H1 (cell line): ENCODE measurements around the gene TM4SF18. TPM values are rescaled to one million over a fixed set of nuclear protein-coding genes. Genes with fewer than 3 reads are reported as not detected.

Experiments used
- ATF2 ChIP-seq: IDR thresholded peaks from 2 replicates; pipeline ENCODE4 v1.6.1; 2012; ENCODE audit warnings: low read length, inconsistent platforms
- BCL11A ChIP-seq, 2 experiments: IDR thresholded peaks; one replicate each; pipeline ENCODE4 v1.6.1; 2011; ENCODE audit warnings: low read depth in 2 of 2, low read length in 2 of 2, mild to moderate bottlenecking in 2 of 2
- CBX8 ChIP-seq: fragments of 300-800, 300-1000 bp; sonication (generic); IDR thresholded peaks from 2 replicates; pipeline ENCODE4 v1.7.1; 2016; ENCODE audit warnings: low read depth, low read length, borderline replicate concordance
- CHD1 ChIP-seq: IDR thresholded peaks from 2 replicates; pipeline ENCODE4 v1.6.1; 2012; ENCODE audit warnings: low read depth, low read length, improper control_type of control experiment
- KDM5A ChIP-seq: fragments of 200-600 bp; IDR thresholded peaks from 2 replicates; pipeline ENCODE4 v1.7.1; 2012; ENCODE audit warnings: mild to moderate bottlenecking, low read length, inconsistent platforms, mixed read lengths
- PHF8 ChIP-seq: fragments of 200-600 bp; sonication (generic); conservative IDR thresholded peaks from 2 replicates; pipeline ENCODE4 v1.7.1; 2012; ENCODE audit warnings: low read depth, mild to moderate bottlenecking, inconsistent platforms, low read length, moderate library complexity
- POLR2A ChIP-seq, 2 experiments: IDR thresholded peaks; 1 replicate in 1 of 2; 2 replicates in 1 of 2; pipeline ENCODE4 v1.6.1; 2011; ENCODE audit warnings: low read depth in 2 of 2, low read length in 2 of 2, mild to moderate bottlenecking in 2 of 2; ENCODE audit errors: control extremely low read depth in 1 of 2
- RFX5 ChIP-seq: IDR thresholded peaks from 2 replicates; pipeline ENCODE4 v1.6.1; 2011; ENCODE audit warnings: low read depth, low read length, improper control_type of control experiment, borderline replicate concordance
- SP1 ChIP-seq: IDR thresholded peaks from 2 replicates; pipeline ENCODE4 v1.6.1; 2011; ENCODE audit warnings: low read depth, low read length
- SRF ChIP-seq: IDR thresholded peaks from 2 replicates; pipeline ENCODE4 v1.6.1; 2011; ENCODE audit warnings: mild to moderate bottlenecking, low read depth, low read length, moderate library complexity
- TAF1 ChIP-seq: IDR thresholded peaks from 2 replicates; pipeline ENCODE4 v1.6.1; 2011; ENCODE audit warnings: mild to moderate bottlenecking, low read depth, low read length
- TCF12 ChIP-seq: IDR thresholded peaks from 2 replicates; pipeline ENCODE4 v1.6.1; 2011; ENCODE audit warnings: low read depth, mild to moderate bottlenecking, low read length
- polyA plus RNA-seq, 7 experiments: library from polyadenylated mRNA; depleted of rRNA in 3 of 7; stranded (reverse) in 5 of 7; unstranded in 2 of 7; fragments of >200 nt in 5 of 7; fragments of 200-250 nt in 2 of 7; gene quantifications; 1 replicate in 5 of 7; 2 replicates in 1 of 7; 4 replicates in 1 of 7; pipeline versions ENCODE4 v1.2.1 to v1.2.3, GENCODE V29; 2011 to 2013; ENCODE audit warnings: missing spikeins in 2 of 7, mixed read lengths in 2 of 7
- total RNA-seq: library from RNA; stranded (reverse); fragmentation: NEBNext Ultra II Directional; extraction: Animal tissue kit (Norgen Biotek cat#: 25700); gene quantifications from 2 replicates; pipeline ENCODE4 v1.2.1, GENCODE V29; 2021

TM4SF18 gene
- total and polyA plus RNA-seq, 2 of the 8 experiments (the other 6 are each of a cell fraction or from before 2014, with no cell fraction given), result 2.9 to 13.6 TPM

GRCh38 chr3:149369991-149370866 is 36.8 kb upstream of the TM4SF18 start (continued):
- TF ChIP-seq TCF12, result no peak
- no peak for TF ChIP-seq SP1
- no peak for TF ChIP-seq KDM5A
- TF ChIP-seq SRF, result no peak
- TF ChIP-seq RFX5, result no peak
- no peak for TF ChIP-seq POLR2A (IDR thresholded peaks at IDR 0.05; ENCODE audit: control extremely low read depth in 1 of 2, low read depth in 2 of 2, low read length in 2 of 2)
- TF ChIP-seq BCL11A (IDR thresholded peaks at IDR 0.05; ENCODE audit: low read depth in 2 of 2, low read length in 2 of 2), result no peak
- no peak for TF ChIP-seq CHD1
- no peak for TF ChIP-seq PHF8
- TF ChIP-seq ATF2, result peak; percentile 54; the same call in 1 of the 2 replicates
- no peak for TF ChIP-seq CBX8
- TF ChIP-seq TAF1, result no peak
